IMR-90 (cell line): Measurements from ENCODE around the gene GNAO1. TPM values are rescaled to one million over a fixed set of nuclear protein-coding genes. Genes with fewer than 3 reads are reported as not detected.

Experiments used
- ATAC-seq: fragments of 200-7000 bp; cut with Tn5 transposase; 2 replicates; pipeline ENCODE4 v1.9.1; 2020; ENCODE audit warnings: low read depth, mild to moderate bottlenecking, moderate library complexity
- BruUV-seq: library from RNA; stranded (reverse); fragments of 400-500 nt; replicated peaks from 2 replicates; lab custom pipeline; 2021; lab: Mats Ljungman, UMichigan
- CTCF ChIA-PET: fragments of 300-600 bp; formaldehyde crosslinking; extraction: SDS; loops from one replicate; lab custom pipeline; 2021; ENCODE audit warnings: antibody characterized with exemption; lab: Yijun Ruan, JAX
- POLR2A ChIA-PET: fragments of 300-600 bp; sonication (Branson Sonifier 250); formaldehyde crosslinking; loops from one replicate; lab custom pipeline; 2022; ENCODE audit warnings: antibody characterized with exemption; ENCODE audit not compliant: unreplicated experiment; lab: Charles Lee
- DNase-seq: peaks from one replicate; pipeline ENCODE4 v3.0.0; 2013
- H2AFZ ChIP-seq: replicated peaks from 2 replicates; pipeline ENCODE3; 2013; ENCODE audit warnings: low read length, mild to moderate bottlenecking; ENCODE audit not compliant: poor library complexity
- H2AK5ac ChIP-seq: 2 replicates; pipeline ENCODE4 v1.6.1; 2013; ENCODE audit warnings: low read depth, low read length, inconsistent platforms
- H2AK9ac ChIP-seq: replicated peaks from 2 replicates; pipeline ENCODE3; 2013; ENCODE audit warnings: mild to moderate bottlenecking, low read depth, low read length, moderate library complexity; ENCODE audit not compliant: poor library complexity
- H2BK120ac ChIP-seq: 2 replicates; pipeline ENCODE4 v1.6.1; 2013; ENCODE audit warnings: low read depth, low read length, inconsistent platforms
- H2BK15ac ChIP-seq: 3 replicates; pipeline ENCODE4 v1.6.1; 2013; ENCODE audit warnings: low read depth, low read length, inconsistent platforms
- H2BK20ac ChIP-seq: 2 replicates; pipeline ENCODE4 v1.6.1; 2013; ENCODE audit warnings: low read depth, mild to moderate bottlenecking, inconsistent platforms, low read length, moderate library complexity
- H2BK5ac ChIP-seq: 2 replicates; pipeline ENCODE4 v1.6.1; 2013; ENCODE audit warnings: mild to moderate bottlenecking, low read depth, low read length, inconsistent platforms; ENCODE audit not compliant: poor library complexity, severe bottlenecking
- H3K14ac ChIP-seq: replicated peaks from 2 replicates; pipeline ENCODE4 v1.6.1; 2013; ENCODE audit warnings: low read depth, low read length, inconsistent platforms
- H3K18ac ChIP-seq: 2 replicates; pipeline ENCODE4 v1.6.1; 2013; ENCODE audit warnings: low read depth, low read length, control low read depth
- H3K23ac ChIP-seq: 2 replicates; pipeline ENCODE4 v1.6.1; 2013; ENCODE audit warnings: low read depth, low read length, inconsistent platforms
- H3K27ac ChIP-seq: 2 replicates; pipeline ENCODE4 v1.5.1; 2013; ENCODE audit warnings: mild to moderate bottlenecking, control low read depth, low read length; ENCODE audit not compliant: insufficient read depth
- H3K27me3 ChIP-seq: 2 replicates; pipeline ENCODE4 v1.6.1; 2013; ENCODE audit warnings: low read length; ENCODE audit not compliant: control insufficient read depth, insufficient read depth
- H3K36me3 ChIP-seq: 2 replicates; pipeline ENCODE4 v1.6.1; 2013; ENCODE audit warnings: low read length, mixed read lengths; ENCODE audit not compliant: control insufficient read depth, insufficient read depth
- H3K4ac ChIP-seq: 2 replicates; pipeline ENCODE4 v1.6.1; 2013; ENCODE audit warnings: low read depth, low read length, inconsistent platforms
- H3K4me1 ChIP-seq: 2 replicates; pipeline ENCODE4 v1.6.1; 2013; ENCODE audit warnings: low read length, mixed read lengths; ENCODE audit not compliant: control insufficient read depth, insufficient read depth
- H3K4me2 ChIP-seq: 2 replicates; pipeline ENCODE4 v1.6.1; 2013; ENCODE audit warnings: low read depth, mild to moderate bottlenecking, control low read depth, low read length, moderate library complexity
- H3K4me3 ChIP-seq: 2 replicates; pipeline ENCODE4 v1.5.1; 2013; ENCODE audit warnings: low read depth, mild to moderate bottlenecking, control low read depth, low read length, moderate library complexity; ENCODE audit not compliant: insufficient read depth
- H3K56ac ChIP-seq: 2 replicates; pipeline ENCODE4 v1.6.1; 2013; ENCODE audit warnings: low read length, inconsistent platforms; ENCODE audit not compliant: insufficient read depth; ENCODE audit errors: extremely low read depth
- H3K79me1 ChIP-seq, 2 experiments: 2 replicates each; pipeline ENCODE4 v1.6.1; 2013; ENCODE audit warnings: low read length in 2 of 2, inconsistent platforms in 1 of 2, low read depth in 1 of 2
- H3K9ac ChIP-seq: 2 replicates; pipeline ENCODE4 v1.6.1; 2013; ENCODE audit warnings: low read depth, low read length, control low read depth
- H3K9me1 ChIP-seq: 2 replicates; pipeline ENCODE4 v1.6.1; 2013; ENCODE audit warnings: low read length, inconsistent platforms; ENCODE audit not compliant: insufficient read depth
- H3K9me3 ChIP-seq: 2 replicates; pipeline ENCODE4 v1.6.1; 2013; ENCODE audit warnings: low read length; ENCODE audit not compliant: control insufficient read depth, insufficient read depth
- H4K20me1 ChIP-seq: 2 replicates; pipeline ENCODE4 v1.6.1; 2013; ENCODE audit warnings: low read length, inconsistent platforms; ENCODE audit not compliant: insufficient read depth
- H4K5ac ChIP-seq: 2 replicates; pipeline ENCODE4 v1.6.1; 2013; ENCODE audit warnings: mild to moderate bottlenecking, low read depth, low read length, control low read depth
- H4K8ac ChIP-seq, 2 experiments: 2 replicates each; pipeline ENCODE4 v1.6.1; 2013; ENCODE audit warnings: low read depth in 2 of 2, low read length in 2 of 2, control low read depth in 1 of 2, inconsistent platforms in 1 of 2
- H4K91ac ChIP-seq: 2 replicates; pipeline ENCODE4 v1.6.1; 2013; ENCODE audit warnings: low read depth, low read length, inconsistent platforms; ENCODE audit not compliant: insufficient read depth
- ELK1 ChIP-seq: fragments of 150-350 bp; IDR thresholded peaks from 2 replicates; pipeline ENCODE4 v1.6.1; 2016; ENCODE audit warnings: low read depth, mild to moderate bottlenecking, low read length, moderate library complexity, borderline replicate concordance
- MAZ ChIP-seq: IDR thresholded peaks from 2 replicates; pipeline ENCODE4 v1.6.1; 2012; ENCODE audit warnings: low read depth, mild to moderate bottlenecking, low read length, improper control_type of control experiment, moderate library complexity, borderline replicate concordance
- USF2 ChIP-seq: fragments of 150-350 bp; IDR thresholded peaks from 2 replicates; pipeline ENCODE4 v1.6.1; 2017; ENCODE audit warnings: mild to moderate bottlenecking, antibody characterized with exemption, low read length, low read depth
- WGBS, 2 experiments: methylation state at CpG; one replicate each; pipeline versions ENCODE4 v1.1.5 to v1.1.7; 2013; ENCODE audit warnings: missing lambda C conversion rate in 2 of 2; ENCODE audit not compliant: insufficient read length in 1 of 2; ENCODE audit errors: extremely low coverage in 2 of 2; 5-methylcytosine and 5-hydroxymethylcytosine counted together
- dilution Hi-C: fragments of 300-500 bp; cut with HindIII; formaldehyde crosslinking; loops from one replicate; pipeline ENCODE4 v1.14.3; 2018; ENCODE audit warnings: low sequenced_read_pairs; ENCODE audit not compliant: unreplicated experiment
- in situ Hi-C: fragments of 300-500 bp; cut with MboI; formaldehyde crosslinking; loops from 3 replicates; pipeline ENCODE4 v1.14.3; 2019; ENCODE audit warnings: low sequenced_read_pairs, inconsistent platforms, mixed read lengths
- intact Hi-C: fragments of 100-400 bp; cut with micrococcal nuclease; formaldehyde crosslinking; loops from 2 replicates; pipeline ENCODE4 v1.10.0; 2022
- polyA plus RNA-seq, 3 experiments: library from polyadenylated mRNA; depleted of rRNA; stranded (reverse); fragments of >200 nt; gene quantifications; 2 replicates each; pipeline ENCODE4 v1.2.3, GENCODE V29; 2012; ENCODE audit warnings: low replicate concordance in 1 of 3
- total RNA-seq: library from RNA; depleted of rRNA; stranded (reverse); fragments of >200 nt; gene quantifications from 2 replicates; pipeline ENCODE4 v1.2.3, GENCODE V29; 2012

Gene GNAO1
- total and polyA plus RNA-seq, 2 of the 4 experiments (the other 2 are of a cell fraction) = under 0.01 to 0.07 TPM

GRCh38 chr16:56330476-56330875, 139.2 kb downstream of the GNAO1 start:
- Histone ChIP-seq H2BK120ac (no peak overlapping the region), H3K14ac (no peak overlapping the region), H3K36me3 (no peaks in the 10 kb centered on the region), H4K91ac (no peak overlapping the region), H3K4me3 (no peak overlapping the region), H3K56ac (no peak overlapping the region), H3K27me3 (peaks cover 11% of the 10 kb centered on the region; the same call in 1 of the 2 replicates), H3K23ac (no peak overlapping the region), H3K79me1 (no peaks in the 10 kb centered on the region), H4K5ac (no peak overlapping the region), H3K27ac (no peak overlapping the region), H3K4me2 (no peak overlapping the region), H2AK9ac (no peak overlapping the region), H3K9me3 (no peaks in the 10 kb centered on the region), H2BK5ac (no peak overlapping the region), H3K9ac (no peak overlapping the region), H3K18ac (no peak overlapping the region), H2AFZ (no peak overlapping the region), H2AK5ac (no peak overlapping the region), H3K4ac (no peak overlapping the region), H4K8ac (no peak overlapping the region), H4K20me1 (no peaks in the 10 kb centered on the region), H2BK15ac (no peak overlapping the region), H3K4me1 (no peaks in the 10 kb centered on the region), H2BK20ac (no peak overlapping the region), H3K9me1 (no peaks in the 10 kb centered on the region; the same call in 1 of the 2 replicates)
- ATAC-seq (no peak), DNase-seq (no peak)
- ChIA-PET POLR2A (no interaction called here), CTCF (interaction anchor here (0.7 to 1.0 kb wide), 3 partner anchors 12 to 387 kb away, joined by 3 to 4 read pairs (median 4); no protein-coding TSS in a partner anchor)
- TF ChIP-seq ELK1 (no peak), MAZ (no peak), USF2 (no peak)
- WGBS, 2 experiments = 40% methylated on average over 1 of the region's 4 CpGs; no CpG with 5 or more reads in 1 of the 2 experiments
- dilution Hi-C loops = no loop called here
- intact Hi-C loops = no loop called here
- no TSS peak for BruUV-seq
- in situ Hi-C loops = no loop called here
